CD4-positive, alpha-beta T cell treated with Interleukin-15 for 1 hour (primary cell): Measurements from ENCODE around the gene NCK2.

Experiments used
- DNase-seq: peaks from one replicate; pipeline ENCODE4 v3.0.0-alpha.2; 2020

Gene NCK2

GRCh38 chr2:105820151-105820550, 75.4 kb downstream of the NCK2 start:
- no peak for DNase-seq

GRCh38 chr2:105820691-105821090, 76.0 kb downstream of the NCK2 start:
- no peak for DNase-seq

DNA sequence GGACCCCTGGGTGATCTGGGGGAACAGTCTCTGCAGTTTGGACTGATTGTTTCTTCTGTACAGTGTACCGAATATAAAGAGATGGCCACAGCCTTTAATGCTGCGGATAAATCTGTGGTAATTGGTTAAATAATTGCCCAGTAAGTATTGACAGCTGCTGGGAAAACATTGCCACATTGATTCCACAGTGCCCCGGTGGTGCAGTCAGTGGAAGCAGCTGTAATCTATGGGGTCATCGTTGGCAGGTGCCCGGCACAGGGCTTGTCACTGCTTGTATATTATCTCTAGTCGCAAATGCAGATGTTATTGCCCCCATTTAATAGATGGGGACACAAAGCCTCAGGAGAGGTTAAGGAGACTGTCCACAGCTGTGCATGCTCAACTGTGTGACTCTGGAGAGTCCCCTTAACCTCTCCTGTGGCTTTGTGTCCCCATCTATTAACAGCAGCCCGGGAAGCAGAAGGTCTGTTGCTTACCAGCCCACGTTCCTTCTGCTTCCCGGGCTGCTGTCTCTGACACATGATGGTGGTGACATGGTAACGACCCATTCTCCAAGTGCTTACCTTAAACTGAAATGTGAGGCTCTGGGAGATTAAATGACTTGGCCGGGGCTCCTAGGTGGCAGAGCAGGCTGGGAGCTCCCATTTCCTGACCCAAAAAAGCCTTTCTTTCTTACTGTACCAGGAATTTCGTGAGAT, 76.9 kb downstream of the NCK2 start:
- DNase-seq = no peak

- DNase-seq = peak; percentile 30
Observed at GRCh38 chr2:105822186-105822585, 77.5 kb downstream of the NCK2 start.

DNA sequence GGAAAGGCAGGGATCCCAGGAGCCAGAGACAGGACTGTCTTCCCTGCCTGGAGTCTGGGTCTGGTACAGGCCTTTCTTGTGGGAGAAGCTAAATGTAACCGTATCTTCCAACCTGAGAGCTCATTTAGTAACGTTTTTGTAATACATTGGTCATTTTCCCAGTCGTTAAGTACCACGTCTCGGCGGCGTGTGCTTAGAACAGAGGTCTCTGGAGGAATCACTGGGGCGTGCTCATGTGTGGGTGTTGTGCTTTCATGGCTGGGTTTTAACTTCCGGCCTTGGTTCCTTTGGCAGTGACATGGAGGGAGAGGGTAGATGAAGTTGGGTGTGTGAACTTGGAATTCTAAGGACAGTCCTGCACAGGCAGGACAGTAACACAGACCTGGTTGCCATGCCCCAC, 79.7 kb downstream of the NCK2 start:
- DNase-seq = no peak

GRCh38 chr2:105827351-105828096, 82.8 kb downstream of the NCK2 start:
- no peak for DNase-seq

GRCh38 chr2:105828558-105828957, 83.8 kb downstream of the NCK2 start:
- no peak for DNase-seq

DNA sequence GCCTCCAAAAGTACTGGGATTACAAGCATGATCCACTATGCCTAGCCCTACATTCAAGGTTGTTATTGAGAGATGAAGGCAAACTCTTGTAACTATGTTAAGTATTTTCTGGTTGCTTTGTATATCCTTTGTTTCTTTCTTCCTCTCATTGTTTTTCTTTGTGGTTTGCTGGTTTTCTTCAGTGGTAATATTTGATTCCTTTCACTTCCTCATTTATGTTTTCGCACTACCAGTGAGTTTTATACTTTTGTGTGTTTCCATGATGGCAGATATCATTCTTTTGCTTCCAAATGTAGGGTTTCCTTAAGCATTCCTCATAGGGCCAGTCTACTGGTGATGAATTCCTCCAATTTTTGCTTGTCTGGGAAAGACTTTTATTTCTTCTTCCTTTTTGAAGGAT, 90.2 kb downstream of the NCK2 start:
- DNase-seq = no peak

DNA sequence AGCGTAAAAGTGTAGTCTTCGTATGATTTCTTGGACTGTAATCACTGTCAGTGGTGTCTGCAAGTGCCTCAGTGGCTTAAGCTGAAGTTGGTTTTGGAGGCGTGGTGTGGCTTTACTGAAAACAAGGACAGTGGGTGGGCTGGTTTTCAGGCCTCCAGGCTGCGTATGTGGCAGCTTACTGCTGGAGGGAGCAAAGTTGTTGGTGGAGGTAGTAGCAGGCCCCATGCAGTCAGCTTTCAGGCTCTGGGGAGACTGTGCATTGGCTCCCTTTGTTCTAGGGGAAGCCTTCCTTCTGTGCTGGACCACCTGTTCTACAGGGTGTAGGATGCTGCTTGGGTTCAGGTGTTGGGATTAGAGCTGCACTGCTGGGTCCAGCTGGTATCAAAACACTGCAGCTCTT, 91.6 kb downstream of the NCK2 start:
- DNase-seq = no peak

GRCh38 chr2:105836840-105837692, 92.4 kb downstream of the NCK2 start:
- DNase-seq = no peak

DNA sequence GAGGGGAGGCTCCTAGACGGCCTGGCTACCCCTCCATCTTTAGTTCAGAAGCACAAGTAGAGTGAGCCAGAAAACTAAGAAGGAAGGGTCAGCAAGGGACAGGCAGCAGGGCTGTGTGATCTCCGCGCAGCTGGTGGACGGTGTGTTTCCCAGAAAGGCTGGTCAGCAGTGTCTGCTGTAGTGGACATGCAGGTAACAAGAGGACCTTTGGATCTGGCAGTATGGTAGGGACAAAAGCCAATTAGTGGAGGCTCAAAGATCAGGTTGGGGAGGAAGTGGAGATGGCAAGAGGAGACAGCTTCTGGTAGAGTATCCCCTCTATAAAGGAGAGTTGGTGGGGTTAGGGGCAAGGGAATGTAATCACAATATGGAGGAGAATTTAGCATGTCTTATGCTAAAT, 95.1 kb downstream of the NCK2 start:
- no peak for DNase-seq

- no peak for DNase-seq
Observed at GRCh38 chr2:105840933-105841332, 96.2 kb downstream of the NCK2 start.

- DNase-seq = no peak
Observed at GRCh38 chr2:105841551-105841950, 96.8 kb downstream of the NCK2 start.

- DNase-seq = no peak
Observed at GRCh38 chr2:105842555-105842954, 97.8 kb downstream of the NCK2 start.

GRCh38 chr2:105843476-105844374, 99.0 kb downstream of the NCK2 start:
- no peak for DNase-seq

GRCh38 chr2:105845976-105846375, 101.3 kb downstream of the NCK2 start:
- DNase-seq = no peak

DNA sequence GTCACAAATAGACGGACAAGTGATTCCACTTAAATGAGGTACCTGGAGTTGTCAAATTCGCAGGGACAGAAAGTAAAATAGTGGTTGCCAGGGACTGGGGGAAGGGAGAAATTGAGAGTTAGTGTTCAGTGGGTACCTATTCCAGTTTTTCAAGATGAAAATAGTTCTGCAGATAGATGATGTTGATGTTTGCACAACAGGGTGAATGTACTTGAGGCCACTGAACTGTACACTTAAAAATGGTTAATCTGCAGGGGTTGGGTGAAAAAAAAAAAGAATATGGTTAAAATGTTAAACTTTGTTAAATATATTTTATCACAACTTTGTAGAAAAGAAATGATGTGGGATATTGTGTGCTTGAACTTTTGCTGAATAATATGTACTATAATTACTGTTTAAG, 102.3 kb downstream of the NCK2 start:
- no peak for DNase-seq

- DNase-seq = no peak
Observed at GRCh38 chr2:105848367-105848766, 103.7 kb downstream of the NCK2 start.

GRCh38 chr2:105849431-105850179, 104.9 kb downstream of the NCK2 start:
- no peak for DNase-seq

- no peak for DNase-seq
Observed at GRCh38 chr2:105852066-105852465, 107.4 kb downstream of the NCK2 start.

- no peak for DNase-seq
Observed at GRCh38 chr2:105853354-105854088, 108.8 kb downstream of the NCK2 start.
